K562 (cell line): ENCODE data around the gene PLCB1.

Experiments
- POLR2H ChIP-seq: IDR thresholded peaks from 2 replicates; pipeline ENCODE4 v1.6.1; 2016; ENCODE audit warnings: missing genetic modification characterization, low read depth, mild to moderate bottlenecking, control low read depth, missing compliant biosample characterization, moderate library complexity
- RCOR1 ChIP-seq, 2 experiments: IDR thresholded peaks; 2 replicates each; pipeline ENCODE4 v1.6.1; 2012; ENCODE audit warnings: low read depth in 2 of 2, low read length in 2 of 2, borderline replicate concordance in 1 of 2, improper control_type of control experiment in 1 of 2
- USF1 ChIP-seq: sonication (generic); formaldehyde crosslinking; IDR thresholded peaks from 2 replicates; pipeline ENCODE4 v1.9.0; 2022; ENCODE audit warnings: mild to moderate bottlenecking, missing genetic modification reagents

- TF ChIP-seq USF1 (CRISPR knock-in tag) (no peak), POLR2H (tag) (no peak), RCOR1 (IDR thresholded peaks at IDR 0.05; ENCODE audit: borderline replicate concordance in 1 of 2, low read depth in 2 of 2, low read length in 2 of 2) (no peak)
These were observed 642.3 kb downstream of the PLCB1 start for GRCh38 chr20:8774412-8774811.
